Fibroblast of skin of scalp (primary cell): ENCODE results near the gene SSR3.
"Not testable (repeated sequence)": the region's sequence is repeated elsewhere in the genome, so short reads cannot be mapped to it uniquely, and the experiment has no call there.

Experiments
- DNase-seq: peaks from one replicate; pipeline ENCODE4 v3.0.0-alpha.2; 2013

Gene SSR3

DNA sequence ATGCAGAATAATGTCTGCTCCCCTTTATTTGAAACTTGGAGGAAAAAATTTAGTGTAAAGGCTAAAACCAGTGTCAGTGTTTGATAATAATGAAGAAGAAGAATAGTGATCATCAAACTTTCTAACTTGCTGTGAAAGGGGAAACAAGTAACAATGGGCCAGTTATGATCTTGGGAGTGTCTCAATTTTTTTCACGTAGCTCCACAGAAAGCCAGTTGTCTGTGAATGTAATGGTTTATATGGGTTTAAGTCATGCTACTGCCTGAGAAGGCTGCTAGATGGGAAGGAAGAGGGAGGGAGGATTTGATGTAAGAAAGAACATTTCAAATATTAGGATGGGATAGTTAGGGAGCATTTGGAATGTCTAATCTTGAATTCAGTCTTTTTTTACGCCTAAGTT lies 21.1 kb upstream of the SSR3 start:
- DNase-seq: no peak

DNA sequence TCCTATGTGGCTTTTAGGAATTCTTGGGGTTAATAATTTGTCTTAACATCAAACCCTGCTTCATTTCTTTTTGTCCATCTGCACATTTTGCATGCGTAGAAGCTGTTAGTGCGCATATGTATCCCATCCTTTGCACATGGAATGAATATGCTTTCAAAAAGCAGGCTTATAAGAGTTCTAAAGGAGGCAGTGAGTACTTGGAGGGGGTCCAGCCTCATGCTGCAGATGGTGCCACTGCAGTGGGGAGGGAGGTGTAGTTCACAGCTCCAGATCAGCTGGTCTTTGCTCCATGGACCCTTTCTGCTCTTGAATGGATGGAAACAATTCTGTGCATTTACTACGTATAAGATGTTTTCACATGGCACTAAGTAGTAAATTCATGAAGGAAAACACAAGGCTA lies 20.7 kb upstream of the SSR3 start:
- DNase-seq: no peak

DNA sequence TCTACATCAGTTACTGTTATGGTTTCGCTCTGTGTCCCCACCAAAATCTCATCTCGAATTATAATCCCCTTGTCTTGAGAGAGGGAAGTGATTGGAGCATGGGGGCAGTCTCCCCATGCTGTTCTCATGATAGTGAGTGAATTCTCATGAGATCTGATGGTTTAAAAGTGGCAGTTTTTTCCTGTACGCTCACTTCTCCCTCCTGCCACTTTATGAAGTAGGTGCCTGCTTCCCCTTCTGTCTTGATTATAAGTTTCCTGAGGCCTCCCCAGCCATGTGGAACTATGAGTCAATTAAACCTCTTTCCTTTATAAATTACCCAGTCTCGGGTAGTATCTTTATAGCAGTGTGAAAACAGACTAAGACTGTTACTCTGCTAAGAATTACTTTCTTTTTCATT lies 15.0 kb upstream of the SSR3 start:
- not testable (repeated sequence) for DNase-seq

- DNase-seq: not testable (repeated sequence)
Observed at GRCh38 chr3:156569016-156569415, 14.1 kb upstream of the SSR3 start.

GRCh38 chr3:156563900-156564682 lies 9.2 kb upstream of the SSR3 start:
- peak; percentile 36 for DNase-seq

- DNase-seq: not testable (repeated sequence)
Observed at GRCh38 chr3:156562486-156562885, 7.6 kb upstream of the SSR3 start.

GRCh38 chr3:156561533-156561932 lies 6.6 kb upstream of the SSR3 start:
- no peak for DNase-seq

DNA sequence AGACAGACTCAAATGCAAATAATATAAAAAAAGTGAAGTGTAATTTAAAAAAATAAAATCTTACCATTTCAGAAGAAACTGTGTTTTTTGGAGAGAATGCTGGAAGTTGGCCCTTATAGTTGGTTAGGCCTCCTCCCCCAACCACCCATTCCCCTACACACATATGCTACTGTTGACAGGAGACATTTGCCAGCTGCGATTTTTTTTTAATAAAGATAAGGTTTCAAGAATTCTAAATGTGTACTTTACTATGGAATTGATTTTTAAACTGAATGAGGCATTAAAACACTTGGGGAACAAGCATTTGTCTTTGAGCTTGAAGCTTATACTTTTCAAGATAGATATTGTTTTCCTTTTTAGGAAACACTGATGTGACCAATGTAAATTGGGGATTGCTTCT lies 4.4 kb upstream of the SSR3 start:
- no peak for DNase-seq

DNA sequence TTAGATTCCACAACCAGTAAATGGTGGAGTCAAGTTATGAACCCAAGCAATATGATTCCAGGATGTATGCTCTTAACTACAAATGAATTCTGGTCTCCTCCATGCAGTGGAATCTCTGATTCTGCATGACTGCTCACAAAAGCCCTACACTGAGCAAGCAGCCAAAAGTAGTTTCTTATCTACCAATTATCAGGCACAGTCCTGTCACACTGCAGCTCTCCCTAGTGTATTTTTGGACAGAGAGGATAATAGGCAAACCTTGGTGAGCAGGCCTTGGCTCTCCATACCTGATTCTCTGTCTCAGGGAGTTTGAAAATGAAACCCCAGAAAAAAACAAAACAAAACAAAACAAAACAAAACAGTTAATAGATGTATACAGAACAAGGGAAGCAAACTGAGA lies 3.5 kb upstream of the SSR3 start:
- no peak for DNase-seq

- DNase-seq: no peak
Observed at GRCh38 chr3:156554515-156554841, 439 bp downstream of the SSR3 start.

GRCh38 chr3:156553705-156554356 lies 1.1 kb downstream of the SSR3 start:
- DNase-seq: peak; percentile 81

DNA sequence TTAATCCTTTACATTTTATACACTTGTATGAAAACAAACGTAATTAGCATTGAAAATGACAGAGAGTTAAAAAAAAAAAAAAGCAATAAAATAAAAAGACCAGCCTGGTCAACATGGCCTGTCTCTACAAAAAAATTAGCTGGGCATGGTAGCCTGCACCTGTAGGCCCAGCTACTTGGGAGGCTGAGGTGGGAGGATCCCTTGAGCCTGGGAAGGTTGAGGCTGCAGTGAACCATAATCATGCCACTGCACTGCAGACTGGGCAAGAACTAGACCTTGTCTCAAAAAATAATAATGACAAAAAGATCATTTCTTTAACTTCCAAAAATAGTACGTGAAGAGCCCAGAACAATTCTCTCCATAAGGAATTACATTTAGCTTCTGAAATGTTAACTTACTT lies 1.9 kb downstream of the SSR3 start:
- DNase-seq: no peak

DNA sequence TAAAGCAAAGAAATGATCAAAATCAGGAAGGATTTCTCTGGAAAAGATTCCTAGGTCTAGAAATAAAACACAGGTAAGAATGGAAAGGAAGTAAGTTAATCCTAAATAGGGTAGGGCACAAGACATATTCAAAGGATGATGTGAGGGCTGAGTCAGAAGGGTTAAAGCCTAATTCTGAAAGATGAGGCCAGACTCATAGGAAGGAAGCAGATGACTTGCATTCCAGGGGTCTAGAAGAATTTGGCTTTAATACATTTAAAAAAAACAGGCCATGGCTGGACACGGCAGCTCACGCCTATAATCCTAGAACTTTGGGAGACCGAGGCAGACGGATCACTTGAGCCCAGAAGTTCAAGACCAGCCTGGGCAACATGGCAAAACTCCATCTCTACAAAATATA lies 3.2 kb downstream of the SSR3 start:
- DNase-seq: peak; percentile 88

DNA sequence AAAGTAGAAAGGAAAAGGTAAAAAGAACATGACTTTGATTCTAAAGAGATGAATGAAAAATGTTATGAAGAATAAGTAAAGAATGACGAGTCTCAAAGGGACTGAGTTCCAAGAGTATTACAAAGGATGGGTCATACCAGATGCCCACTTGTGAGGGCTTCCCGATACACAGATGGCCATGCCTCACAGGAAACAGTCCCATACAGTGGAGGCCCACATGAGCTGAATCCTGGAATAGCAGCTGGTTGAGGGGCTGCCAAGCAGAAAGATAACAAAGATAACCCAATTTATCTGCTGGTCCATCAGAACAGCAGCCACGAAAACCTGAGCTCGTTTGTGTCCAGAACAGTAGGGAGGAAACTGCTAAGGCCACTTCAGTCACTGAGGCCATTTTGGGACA lies 3.7 kb downstream of the SSR3 start:
- DNase-seq: peak; percentile 45

- DNase-seq: no peak
Observed at GRCh38 chr3:156548902-156549301, 6.0 kb downstream of the SSR3 start.

- no peak for DNase-seq
Observed at GRCh38 chr3:156548041-156548687, 6.8 kb downstream of the SSR3 start.

- DNase-seq: no peak
Observed at GRCh38 chr3:156547637-156548036, 7.3 kb downstream of the SSR3 start.

DNA sequence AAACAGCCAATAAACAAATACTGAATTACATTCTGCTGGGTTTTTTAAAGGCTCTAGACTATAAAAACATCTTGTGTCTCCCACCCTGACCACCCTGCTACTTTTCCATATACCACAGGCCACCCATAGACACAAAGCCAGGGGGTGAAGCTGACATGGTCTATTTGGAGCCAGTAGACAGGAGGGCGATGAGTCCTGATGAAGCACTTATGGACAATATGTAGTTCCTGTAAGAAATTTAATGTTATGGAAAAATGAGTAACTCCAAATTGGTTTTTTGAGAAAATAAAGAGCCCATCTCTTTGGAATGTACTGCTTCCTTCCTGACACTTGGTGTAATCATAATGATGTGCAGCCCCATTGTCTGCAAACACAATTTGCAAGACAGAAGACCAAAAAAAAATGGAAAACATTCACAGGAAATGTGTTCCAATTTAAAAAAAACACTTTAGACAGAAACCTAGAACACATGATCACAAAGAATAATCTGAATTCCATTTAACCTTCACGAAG lies 11.8 kb downstream of the SSR3 start:
- no peak for DNase-seq

- no peak for DNase-seq
Observed at GRCh38 chr3:156542101-156543042, 12.5 kb downstream of the SSR3 start.

- DNase-seq: no peak
Observed at GRCh38 chr3:156539802-156540201, 15.1 kb downstream of the SSR3 start.

- no peak for DNase-seq
Observed at GRCh38 chr3:156539051-156539450, 15.9 kb downstream of the SSR3 start.

GRCh38 chr3:156536524-156537316 lies 18.2 kb downstream of the SSR3 start:
- DNase-seq: no peak
